ENCODE results near the gene C7orf57.

Gene C7orf57

DNA sequence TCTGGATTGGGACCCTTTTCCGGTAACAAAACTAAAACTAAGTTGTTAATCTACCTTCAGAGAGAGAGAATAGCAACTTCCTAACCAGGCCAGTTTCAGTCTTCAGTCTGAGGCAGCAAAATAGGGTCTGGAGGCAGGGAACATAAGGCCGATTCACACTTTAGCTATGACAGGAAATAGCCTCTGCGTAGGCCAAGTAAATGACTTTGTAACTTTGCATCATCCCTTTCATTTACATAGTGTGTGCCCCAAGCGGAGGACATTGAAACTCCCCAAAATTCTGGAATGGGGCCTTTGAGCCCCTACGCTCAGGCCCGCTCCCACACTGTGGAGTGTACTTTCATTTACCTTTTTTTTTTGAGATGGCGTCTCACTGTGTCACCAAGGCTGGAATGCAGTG lies 52.0 kb downstream of the C7orf57 start:
- H3K4me1 ChIP-seq (ENCODE audit: control insufficient read depth, insufficient read depth, low read length), result peaks cover 69% of the 10 kb centered on the region

DNA sequence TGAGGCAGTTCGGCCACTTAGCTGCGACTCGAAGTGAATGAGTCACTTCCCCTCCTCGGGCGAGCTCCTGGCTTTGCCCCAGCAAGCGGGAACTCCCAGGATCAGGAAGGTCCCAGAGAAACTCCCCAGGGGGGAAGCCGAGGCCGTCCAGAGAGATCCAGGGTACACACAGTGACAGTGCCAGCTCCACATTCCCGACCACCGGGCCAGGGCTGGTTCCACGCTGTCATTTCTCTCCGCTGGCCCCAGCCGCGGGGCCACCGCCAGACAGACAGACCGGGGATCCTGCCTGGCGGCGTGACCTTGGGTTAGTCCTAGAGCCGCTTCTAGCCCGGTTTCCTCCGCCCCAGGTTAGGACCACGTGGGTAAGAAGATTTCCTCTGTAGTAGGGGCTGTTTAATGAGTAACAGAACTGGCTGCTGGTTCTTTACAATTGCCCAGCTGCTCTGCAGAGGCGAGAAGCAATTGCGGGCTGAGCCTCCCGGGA lies 53.3 kb downstream of the C7orf57 start:
- no peaks in the 10 kb centered on the region for H3K9me3 ChIP-seq (replicated peaks; ENCODE audit: low read length)
- peak overlapping the region; percentile 99 for H3K4me2 ChIP-seq (ENCODE audit: low read length)
- H3K27me3 ChIP-seq (ENCODE audit: control insufficient read depth, insufficient read depth, low read length), result no peaks in the 10 kb centered on the region
- peak overlapping the region; percentile 94 for H3K4me3 ChIP-seq (ENCODE audit: low read length)
- H3K36me3 ChIP-seq (ENCODE audit: insufficient read depth, low read length), result peaks cover 25% of the 10 kb centered on the region
- peaks cover 62% of the 10 kb centered on the region for H3K4me1 ChIP-seq (ENCODE audit: control insufficient read depth, insufficient read depth, low read length)
- H3K9ac ChIP-seq (ENCODE audit: low read depth, low read length), result peak overlapping the region; percentile 89

More for the DNA sequence above, 52.0 kb downstream of the C7orf57 start:
- H3K27me3 ChIP-seq (ENCODE audit: control insufficient read depth, insufficient read depth, low read length), result no peaks in the 10 kb centered on the region
- H3K4me3 ChIP-seq (ENCODE audit: low read length), result peak overlapping the region; percentile 25
- peak overlapping the region; percentile 61 for H3K9ac ChIP-seq (ENCODE audit: low read depth, low read length)
- H3K4me2 ChIP-seq (ENCODE audit: low read length), result peak overlapping the region; percentile 48
- peaks cover 14% of the 10 kb centered on the region for H3K36me3 ChIP-seq (ENCODE audit: insufficient read depth, low read length)
- H3K9me3 ChIP-seq (replicated peaks; ENCODE audit: low read length), result no peaks in the 10 kb centered on the region

DNA sequence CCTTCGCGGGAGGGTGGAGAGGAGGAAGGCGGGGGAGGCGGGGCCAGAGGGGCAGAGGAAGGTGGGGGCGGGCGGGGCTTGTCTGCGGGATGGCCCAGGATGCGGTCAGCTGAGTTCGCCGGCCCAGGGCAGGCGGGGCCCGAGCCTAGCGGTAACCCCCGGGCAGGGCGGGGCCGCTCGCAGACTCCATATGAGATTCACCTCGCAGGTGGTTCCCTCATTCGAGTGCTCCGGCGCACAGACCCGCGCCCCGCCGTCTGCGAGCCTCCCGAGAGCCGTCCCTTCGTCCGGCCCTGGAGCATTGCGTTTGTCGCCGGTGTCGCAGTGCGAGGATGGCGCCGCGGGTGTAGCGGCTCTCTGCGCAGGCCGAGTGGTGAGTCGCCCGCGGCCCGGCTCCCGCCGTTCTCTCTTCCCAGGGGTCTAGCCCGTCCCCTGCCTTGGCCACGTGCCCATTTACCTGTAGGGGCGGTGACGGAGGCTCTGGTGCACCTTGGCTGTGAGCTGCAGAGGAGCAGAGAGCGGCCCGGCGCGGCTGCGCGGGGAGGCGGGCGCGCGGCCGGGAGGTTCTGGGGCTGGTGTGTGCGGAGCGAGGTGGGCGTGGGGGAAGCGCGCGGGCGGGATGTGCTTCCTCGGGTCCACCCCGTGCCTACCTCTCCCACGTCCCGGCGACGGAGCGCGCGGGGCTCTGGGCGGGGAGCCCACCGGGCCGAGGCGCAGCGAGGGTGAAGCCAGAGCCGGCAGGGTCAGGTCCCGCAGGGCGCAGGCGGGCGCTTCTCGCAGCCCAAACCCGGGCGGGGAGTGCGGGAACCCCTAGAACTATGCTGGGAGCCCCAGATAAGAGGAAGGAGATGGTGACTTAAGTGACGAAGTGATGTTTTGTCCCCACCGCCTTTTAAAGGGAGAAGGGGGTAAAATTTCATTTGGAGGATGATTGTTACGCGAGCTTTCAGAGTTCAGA lies 54.0 kb downstream of the C7orf57 start, which contains the start of gene UPP1:
Gene UPP1, plus strand, starts transcription at position 220 of the 958 bp plus-strand sequence. CDS start 5,519 bp downstream, outside the sequence.
- Histone ChIP-seq H3K27me3 (ENCODE audit: control insufficient read depth, insufficient read depth, low read length) (no peaks in the 10 kb centered on the region), H3K4me3 (ENCODE audit: low read length) (peak within 1 kb of the TSS; percentile 94), H3K4me2 (ENCODE audit: low read length) (peak within 1 kb of the TSS; percentile 99), H3K36me3 (ENCODE audit: insufficient read depth, low read length) (peaks cover 26% of the 10 kb centered on the region), H3K9me3 (replicated peaks; ENCODE audit: low read length) (no peaks in the 10 kb centered on the region), H3K4me1 (ENCODE audit: control insufficient read depth, insufficient read depth, low read length) (peaks cover 63% of the 10 kb centered on the region), H3K9ac (ENCODE audit: low read depth, low read length) (peak within 1 kb of the TSS; percentile 91)

DNA sequence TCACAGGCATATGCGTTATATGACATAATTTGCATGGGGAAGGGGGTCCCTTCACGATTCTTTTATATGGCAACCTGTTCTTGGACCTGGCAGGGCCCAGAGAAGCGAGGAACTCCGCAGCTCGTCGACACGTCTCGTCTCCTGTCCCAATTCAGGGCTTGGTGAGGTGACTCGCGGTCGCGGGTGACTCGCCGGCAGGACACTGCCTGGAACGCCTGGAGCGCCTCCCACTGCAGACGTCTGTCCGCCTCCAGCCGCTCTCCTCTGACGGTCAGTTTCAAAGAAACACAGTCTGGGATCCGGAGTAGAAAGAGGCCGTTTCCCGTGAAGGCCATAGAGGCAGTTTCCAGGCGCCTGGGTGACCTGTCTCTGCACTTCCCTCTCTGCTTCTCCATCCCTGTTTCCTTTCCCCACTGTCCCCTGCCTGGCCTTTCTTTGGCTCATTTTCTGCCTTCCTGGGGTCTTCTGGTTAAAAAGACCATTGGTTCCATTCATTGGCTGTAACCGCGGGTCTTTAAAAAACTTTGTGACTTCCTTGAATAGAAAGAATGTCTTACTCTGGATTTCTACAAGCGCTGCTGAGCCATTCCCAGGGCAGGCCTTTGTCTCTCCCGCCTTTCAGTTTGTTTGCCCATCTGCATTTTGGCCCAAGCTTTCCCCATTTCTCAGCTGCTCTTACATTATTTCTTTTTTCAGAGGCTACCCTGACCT lies 54.9 kb downstream of the C7orf57 start:
- H3K36me3 ChIP-seq (ENCODE audit: insufficient read depth, low read length), result peaks cover 28% of the 10 kb centered on the region
- peaks cover 64% of the 10 kb centered on the region for H3K4me1 ChIP-seq (ENCODE audit: control insufficient read depth, insufficient read depth, low read length)
- H3K4me3 ChIP-seq (ENCODE audit: low read length), result peak overlapping the region; percentile 94
- no peaks in the 10 kb centered on the region for H3K27me3 ChIP-seq (ENCODE audit: control insufficient read depth, insufficient read depth, low read length)
- H3K4me2 ChIP-seq (ENCODE audit: low read length), result peak overlapping the region; percentile 99
- H3K9me3 ChIP-seq (replicated peaks; ENCODE audit: low read length), result no peaks in the 10 kb centered on the region
- H3K9ac ChIP-seq (ENCODE audit: low read depth, low read length), result peak overlapping the region; percentile 91

DNA sequence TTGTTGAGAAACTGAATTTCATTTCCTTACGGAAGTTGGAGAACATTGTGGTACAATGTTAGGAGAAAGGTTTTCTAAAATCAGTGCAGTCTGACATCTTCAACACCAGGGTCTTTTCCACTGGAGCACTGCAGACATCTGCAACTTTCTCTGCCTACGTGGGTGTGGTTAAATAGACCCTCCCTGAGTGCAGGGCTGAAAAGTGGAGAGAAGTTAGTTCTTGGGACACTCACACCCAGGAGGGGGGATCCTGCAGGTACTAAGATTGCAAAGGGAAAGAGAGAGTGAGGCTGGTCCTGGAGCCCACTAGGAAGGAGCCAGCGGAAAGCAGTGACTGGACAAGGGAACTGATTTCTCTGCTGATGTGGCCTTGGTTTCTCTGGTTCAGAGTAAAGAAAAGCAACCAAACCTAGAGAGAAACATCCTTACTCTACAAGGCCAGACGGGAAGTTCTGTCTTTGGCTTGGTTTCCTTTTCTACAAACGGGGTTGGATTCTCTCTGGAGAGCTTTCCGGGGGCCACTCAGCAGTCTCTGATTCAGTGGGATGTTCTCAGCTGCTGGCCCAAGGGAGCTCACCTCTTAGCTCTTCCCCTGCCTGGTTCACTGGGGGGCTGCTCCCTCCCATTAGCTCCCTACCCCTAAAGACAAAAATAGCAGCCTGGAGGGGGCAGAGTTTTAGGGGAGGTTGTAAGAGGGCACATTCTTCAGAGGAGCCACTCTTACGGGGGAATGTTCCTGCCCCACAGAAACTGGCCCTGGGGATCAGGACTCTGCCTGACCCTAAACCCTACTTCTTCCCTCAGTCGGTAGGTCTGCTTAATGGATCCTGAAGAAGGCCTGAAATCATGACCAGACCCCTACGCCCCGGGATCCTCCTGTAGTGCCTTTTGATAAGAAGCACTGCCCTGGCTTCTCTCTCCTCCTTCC lies 56.4 kb downstream of the C7orf57 start:
- Histone ChIP-seq H3K9ac (ENCODE audit: low read depth, low read length) (no peak overlapping the region), H3K9me3 (replicated peaks; ENCODE audit: low read length) (no peaks in the 10 kb centered on the region), H3K4me1 (ENCODE audit: control insufficient read depth, insufficient read depth, low read length) (peaks cover 64% of the 10 kb centered on the region), H3K36me3 (ENCODE audit: insufficient read depth, low read length) (peaks cover 37% of the 10 kb centered on the region), H3K4me2 (ENCODE audit: low read length) (no peak overlapping the region), H3K27me3 (ENCODE audit: control insufficient read depth, insufficient read depth, low read length) (no peaks in the 10 kb centered on the region), H3K4me3 (ENCODE audit: low read length) (no peak overlapping the region)

DNA sequence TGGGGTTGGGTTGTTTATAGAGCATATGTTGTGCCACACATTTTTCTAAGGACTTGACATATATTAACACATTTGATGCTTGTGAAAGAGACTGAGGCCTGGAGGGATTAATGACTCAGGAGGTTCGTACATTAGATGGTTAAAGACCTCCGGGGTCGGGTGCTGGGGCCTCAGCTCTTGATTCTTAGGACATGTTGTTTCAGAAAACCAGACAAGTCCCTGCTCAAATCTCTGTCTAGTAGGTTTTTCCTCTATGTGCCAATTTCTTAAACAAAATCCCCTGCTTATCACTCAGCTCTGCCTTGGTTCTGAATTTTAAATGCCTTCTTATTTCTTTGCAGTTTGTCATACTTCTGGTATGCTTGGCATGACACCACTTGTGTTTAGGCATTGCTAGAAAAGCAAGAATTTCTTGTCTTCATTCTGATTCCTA lies 59.5 kb downstream of the C7orf57 start:
- Histone ChIP-seq H3K4me1 (ENCODE audit: control insufficient read depth, insufficient read depth, low read length) (peaks cover 57% of the 10 kb centered on the region), H3K9ac (ENCODE audit: low read depth, low read length) (peak overlapping the region; percentile 51), H3K27me3 (ENCODE audit: control insufficient read depth, insufficient read depth, low read length) (no peaks in the 10 kb centered on the region), H3K4me2 (ENCODE audit: low read length) (peak overlapping the region; percentile 65), H3K36me3 (ENCODE audit: insufficient read depth, low read length) (peaks cover 59% of the 10 kb centered on the region), H3K9me3 (replicated peaks; ENCODE audit: low read length) (no peaks in the 10 kb centered on the region), H3K4me3 (ENCODE audit: low read length) (no peak overlapping the region)

DNA sequence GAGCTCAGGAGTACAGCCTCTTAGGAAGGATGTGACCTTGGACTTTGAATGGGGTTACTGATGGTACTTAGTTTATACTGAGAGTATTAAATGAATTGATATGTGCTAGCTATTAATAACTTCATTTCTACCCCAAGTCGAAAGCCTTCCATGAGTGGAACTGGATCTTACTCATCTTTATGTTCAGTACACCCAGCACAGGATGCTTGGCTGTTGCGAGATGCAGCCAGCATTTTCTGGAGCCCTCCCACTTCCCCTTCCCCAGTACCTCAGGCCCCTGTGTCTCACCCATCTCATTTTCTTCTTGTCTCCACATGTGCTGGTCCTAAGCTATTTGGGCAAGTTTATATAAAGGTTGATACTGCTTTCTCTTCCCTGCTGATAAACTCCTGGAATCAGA lies 60.9 kb downstream of the C7orf57 start:
- H3K27me3 ChIP-seq (ENCODE audit: control insufficient read depth, insufficient read depth, low read length), result no peaks in the 10 kb centered on the region
- no peak overlapping the region for H3K4me3 ChIP-seq (ENCODE audit: low read length)
- no peak overlapping the region for H3K9ac ChIP-seq (ENCODE audit: low read depth, low read length)
- H3K36me3 ChIP-seq (ENCODE audit: insufficient read depth, low read length), result peaks cover 61% of the 10 kb centered on the region
- no peaks in the 10 kb centered on the region for H3K9me3 ChIP-seq (replicated peaks; ENCODE audit: low read length)
- peaks cover 48% of the 10 kb centered on the region for H3K4me1 ChIP-seq (ENCODE audit: control insufficient read depth, insufficient read depth, low read length)
- H3K4me2 ChIP-seq (ENCODE audit: low read length), result no peak overlapping the region

DNA sequence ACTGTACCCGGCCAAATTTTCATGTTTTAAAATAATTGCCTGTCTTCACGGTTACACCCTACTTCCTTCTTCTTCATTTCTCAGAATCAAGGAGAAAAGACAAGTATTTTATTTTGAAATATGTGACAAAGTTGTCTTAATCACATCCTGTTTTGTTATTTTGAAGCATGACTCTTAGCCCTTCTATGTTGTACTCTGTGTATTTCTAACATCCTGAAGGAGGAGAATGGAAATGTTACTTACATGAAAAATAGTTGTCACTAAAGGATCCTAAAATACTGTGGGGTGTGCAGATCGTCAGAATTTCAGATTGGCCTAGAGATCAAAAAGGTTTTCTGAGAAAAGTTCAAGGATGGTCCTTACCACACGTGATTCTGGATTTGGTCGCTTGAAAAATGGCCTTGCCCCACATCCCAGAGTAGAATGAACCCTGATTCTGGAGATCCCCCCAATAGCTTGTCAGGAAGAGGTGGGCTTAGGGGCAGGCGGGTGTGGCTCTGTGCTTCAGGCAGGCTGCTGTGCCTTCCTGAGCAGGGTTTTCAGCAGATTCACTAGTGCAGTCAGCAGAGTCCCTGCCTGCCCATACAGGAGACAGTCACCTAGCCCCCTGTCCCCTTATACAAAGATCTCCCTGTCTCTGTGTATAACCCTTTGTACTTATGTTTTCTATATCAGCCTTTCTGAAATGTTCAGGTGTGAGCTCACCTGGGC lies 62.3 kb downstream of the C7orf57 start:
- Histone ChIP-seq H3K9ac (ENCODE audit: low read depth, low read length) (peak overlapping the region; percentile 34), H3K9me3 (replicated peaks; ENCODE audit: low read length) (no peaks in the 10 kb centered on the region), H3K4me3 (ENCODE audit: low read length) (no peak overlapping the region), H3K36me3 (ENCODE audit: insufficient read depth, low read length) (peaks cover 63% of the 10 kb centered on the region), H3K4me1 (ENCODE audit: control insufficient read depth, insufficient read depth, low read length) (peaks cover 41% of the 10 kb centered on the region), H3K27me3 (ENCODE audit: control insufficient read depth, insufficient read depth, low read length) (no peaks in the 10 kb centered on the region), H3K4me2 (ENCODE audit: low read length) (peak overlapping the region; percentile 46)

DNA sequence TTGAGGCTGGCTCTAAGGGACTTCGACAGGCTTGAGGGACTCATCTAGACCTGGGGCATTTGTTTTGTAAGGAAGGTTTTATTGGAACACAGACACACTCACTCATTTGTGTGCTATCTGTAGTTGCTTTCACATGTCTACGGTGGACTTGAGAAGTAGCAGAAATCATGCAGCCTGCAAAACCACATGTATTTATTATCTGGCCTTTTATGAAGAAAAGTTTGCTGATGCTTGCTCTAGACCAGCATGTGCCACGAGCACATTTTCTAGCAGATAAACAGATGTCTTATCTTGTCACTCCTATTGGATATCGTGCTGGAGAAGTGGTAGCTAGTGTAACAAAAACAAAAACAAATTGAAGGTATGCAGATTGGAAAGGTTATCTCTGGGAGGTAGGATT lies 63.5 kb downstream of the C7orf57 start:
- Histone ChIP-seq H3K36me3 (ENCODE audit: insufficient read depth, low read length) (peaks cover 64% of the 10 kb centered on the region), H3K27me3 (ENCODE audit: control insufficient read depth, insufficient read depth, low read length) (no peaks in the 10 kb centered on the region), H3K4me2 (ENCODE audit: low read length) (no peak overlapping the region), H3K9ac (ENCODE audit: low read depth, low read length) (no peak overlapping the region), H3K4me1 (ENCODE audit: control insufficient read depth, insufficient read depth, low read length) (peaks cover 41% of the 10 kb centered on the region), H3K9me3 (replicated peaks; ENCODE audit: low read length) (no peaks in the 10 kb centered on the region), H3K4me3 (ENCODE audit: low read length) (no peak overlapping the region)

DNA sequence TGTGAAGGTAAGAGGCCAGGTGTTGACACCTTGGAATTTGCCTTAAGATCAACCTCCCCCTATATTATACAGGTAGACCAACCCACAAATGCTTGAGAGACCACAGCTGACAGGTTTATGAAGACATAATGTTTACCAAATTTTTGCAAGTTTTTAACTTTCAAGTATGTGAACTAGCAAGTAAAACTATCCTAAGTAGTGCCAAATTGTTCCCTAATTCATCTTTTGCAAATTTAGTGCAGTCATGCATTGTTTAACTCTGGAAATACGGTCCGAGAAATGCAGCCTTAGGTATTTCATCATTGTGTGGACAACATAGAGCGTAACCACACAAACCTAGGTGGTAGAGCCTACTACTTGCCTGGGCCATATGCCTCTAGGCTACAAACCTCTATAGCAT lies 64.4 kb downstream of the C7orf57 start:
- no peak overlapping the region for H3K4me3 ChIP-seq (ENCODE audit: low read length)
- peaks cover 70% of the 10 kb centered on the region for H3K36me3 ChIP-seq (ENCODE audit: insufficient read depth, low read length)
- no peaks in the 10 kb centered on the region for H3K27me3 ChIP-seq (ENCODE audit: control insufficient read depth, insufficient read depth, low read length)
- H3K4me2 ChIP-seq (ENCODE audit: low read length), result no peak overlapping the region
- peaks cover 34% of the 10 kb centered on the region for H3K4me1 ChIP-seq (ENCODE audit: control insufficient read depth, insufficient read depth, low read length)
- H3K9ac ChIP-seq (ENCODE audit: low read depth, low read length), result no peak overlapping the region
- no peaks in the 10 kb centered on the region for H3K9me3 ChIP-seq (replicated peaks; ENCODE audit: low read length)
